ENCODE results near the gene ENPP7.

Gene ENPP7

GRCh38 chr17:79777894-79778503 lies 47.3 kb downstream of the ENPP7 start, which contains the start of gene CBX2:
Gene CBX2, plus strand, starts transcription at chr17:79778148. Its CDS starts 88 bp downstream, at chr17:79778236.
- peak; percentile 63 to 69 for DNase-seq (ENCODE audit: low read depth in 2 of 2)

- no peak for DNase-seq (ENCODE audit: low read depth in 2 of 2)
Measured at GRCh38 chr17:79778504-79779083, 47.9 kb downstream of the ENPP7 start.

GRCh38 chr17:79779084-79779529 lies 48.4 kb downstream of the ENPP7 start:
- no peak for DNase-seq (ENCODE audit: low read depth in 2 of 2)

- no peak for DNase-seq (ENCODE audit: low read depth in 2 of 2)
Measured at GRCh38 chr17:79779661-79780365, 49.1 kb downstream of the ENPP7 start.

GRCh38 chr17:79781012-79781650 lies 50.4 kb downstream of the ENPP7 start:
- DNase-seq (ENCODE audit: low read depth in 2 of 2) = no peak

- DNase-seq (ENCODE audit: low read depth in 2 of 2) = no peak
Measured at GRCh38 chr17:79781736-79782575, 51.2 kb downstream of the ENPP7 start.

- no peak for DNase-seq (ENCODE audit: low read depth in 2 of 2)
Measured at GRCh38 chr17:79783891-79784290, 53.1 kb downstream of the ENPP7 start.

- no peak for DNase-seq (ENCODE audit: low read depth in 2 of 2)
Measured at GRCh38 chr17:79784353-79785016, 53.7 kb downstream of the ENPP7 start.

- DNase-seq (ENCODE audit: low read depth in 2 of 2) = no peak
Measured at GRCh38 chr17:79785017-79785899, 54.5 kb downstream of the ENPP7 start.

GRCh38 chr17:79785900-79786810 lies 55.4 kb downstream of the ENPP7 start:
- no peak for DNase-seq (ENCODE audit: low read depth in 2 of 2)

GRCh38 chr17:79786930-79787643 lies 56.3 kb downstream of the ENPP7 start:
- no peak for DNase-seq (ENCODE audit: low read depth in 2 of 2)

- no peak for DNase-seq (ENCODE audit: low read depth in 2 of 2)
Measured at GRCh38 chr17:79788455-79788854, 57.7 kb downstream of the ENPP7 start.

GRCh38 chr17:79788989-79789942 lies 58.5 kb downstream of the ENPP7 start:
- no peak for DNase-seq (ENCODE audit: low read depth in 2 of 2)

GRCh38 chr17:79789943-79790804 lies 59.4 kb downstream of the ENPP7 start:
- DNase-seq (ENCODE audit: low read depth in 2 of 2) = no peak

- no peak for DNase-seq (ENCODE audit: low read depth in 2 of 2)
Measured at GRCh38 chr17:79790805-79791734, 60.3 kb downstream of the ENPP7 start.
